ENCODE data around the gene MLLT10.

Gene MLLT10

DNA sequence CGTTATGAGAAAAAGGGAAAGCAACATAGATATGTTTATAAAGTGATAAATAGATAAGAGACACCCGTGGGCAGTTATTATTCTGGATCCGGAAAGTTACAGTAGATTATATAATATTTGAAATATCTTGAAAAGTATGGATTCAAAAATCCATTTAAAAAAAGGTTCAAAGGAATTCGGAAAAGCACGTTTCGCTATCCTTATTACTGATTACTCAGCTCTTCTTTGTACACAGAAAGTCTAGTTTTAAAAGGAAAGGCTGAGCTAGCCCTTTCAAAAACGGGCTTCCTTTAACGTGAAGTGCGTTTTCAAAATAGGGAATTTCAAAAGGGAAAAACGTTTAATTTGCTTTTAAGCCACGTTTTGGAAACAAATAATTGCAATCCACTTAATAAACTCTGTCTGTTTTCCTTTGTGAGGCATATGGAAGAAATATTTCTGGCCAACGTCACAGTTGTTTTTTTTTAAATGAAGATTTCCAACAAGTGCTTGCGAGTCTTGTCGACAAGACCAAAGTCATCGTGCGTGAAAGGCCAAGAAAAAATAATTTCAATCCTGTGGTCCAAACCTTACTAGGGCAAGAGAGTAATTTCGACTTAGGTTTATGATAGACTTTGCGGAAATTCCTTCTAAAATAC, 6.3 kb upstream of the MLLT10 start:
- no peak for ATAC-seq
- TF ChIP-seq ZNF8 (CRISPR knock-in tag; IDR thresholded peaks at IDR 0.05) (no peak), CSRNP3 (CRISPR knock-in tag; IDR thresholded peaks at IDR 0.05) (no peak), BACH2 (CRISPR knock-in tag; IDR thresholded peaks at IDR 0.05; ENCODE audit: borderline replicate concordance) (no peak)
- TF ChIP-seq, protein P1, sequence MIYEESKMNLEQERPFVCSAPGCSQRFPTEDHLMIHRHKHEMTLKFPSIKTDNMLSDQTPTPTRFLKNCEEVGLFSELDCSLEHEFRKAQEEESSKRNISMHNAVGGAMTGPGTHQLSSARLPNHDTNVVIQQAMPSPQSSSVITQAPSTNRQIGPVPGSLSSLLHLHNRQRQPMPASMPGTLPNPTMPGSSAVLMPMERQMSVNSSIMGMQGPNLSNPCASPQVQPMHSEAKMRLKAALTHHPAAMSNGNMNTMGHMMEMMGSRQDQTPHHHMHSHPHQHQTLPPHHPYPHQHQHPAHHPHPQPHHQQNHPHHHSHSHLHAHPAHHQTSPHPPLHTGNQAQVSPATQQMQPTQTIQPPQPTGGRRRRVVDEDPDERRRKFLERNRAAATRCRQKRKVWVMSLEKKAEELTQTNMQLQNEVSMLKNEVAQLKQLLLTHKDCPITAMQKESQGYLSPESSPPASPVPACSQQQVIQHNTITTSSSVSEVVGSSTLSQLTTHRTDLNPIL (CRISPR knock-in tag; IDR thresholded peaks at IDR 0.05; ENCODE audit: low read depth), result no peak

DNA sequence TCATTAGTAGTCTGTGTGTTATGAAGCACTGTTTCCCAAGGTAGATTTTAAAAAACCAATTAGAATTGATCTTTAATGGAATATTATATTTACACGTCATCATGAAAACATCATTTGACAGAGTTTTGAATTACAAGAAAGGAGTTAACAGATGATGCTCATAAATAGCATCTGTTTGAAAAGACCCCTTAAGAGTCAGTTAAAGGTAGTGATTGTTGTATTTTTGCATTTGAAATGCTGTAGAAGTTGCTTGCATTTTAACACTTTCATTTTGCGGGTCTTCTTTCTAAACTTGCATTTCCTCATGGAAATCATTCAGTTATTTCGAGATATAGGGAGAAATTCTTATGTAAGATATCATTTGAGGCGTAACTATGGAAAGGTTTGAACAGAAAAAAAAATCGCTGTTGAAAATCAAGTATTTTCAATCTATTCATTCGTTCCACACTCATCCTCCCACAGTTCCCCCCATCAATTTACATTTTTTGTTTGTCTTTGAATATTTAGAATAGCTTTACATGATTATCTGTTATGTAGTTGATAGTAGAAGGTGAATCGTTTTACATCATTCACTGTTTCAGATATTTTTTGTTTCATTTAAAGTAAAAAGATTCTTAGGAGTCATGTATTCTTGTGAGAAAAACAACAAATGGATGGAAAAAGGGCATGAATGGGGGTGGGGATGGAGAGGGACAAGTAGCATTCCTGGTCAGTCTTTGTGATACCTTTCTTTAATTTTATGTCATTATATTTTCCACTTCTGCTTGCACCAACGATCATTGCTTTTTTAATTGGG, 5.6 kb upstream of the MLLT10 start:
- ATAC-seq, result no peak
- TF ChIP-seq GLIS3 (CRISPR knock-in tag; IDR thresholded peaks at IDR 0.05) (no peak), BACH2 (CRISPR knock-in tag; IDR thresholded peaks at IDR 0.05; ENCODE audit: borderline replicate concordance) (no peak), RARB (CRISPR knock-in tag; IDR thresholded peaks at IDR 0.05) (no peak), SNAI2 (CRISPR knock-in tag; IDR thresholded peaks at IDR 0.05) (no peak), TOX (CRISPR knock-in tag; IDR thresholded peaks at IDR 0.05; ENCODE audit: borderline replicate concordance) (no peak), ARNTL (CRISPR knock-in tag; IDR thresholded peaks at IDR 0.05; ENCODE audit: borderline replicate concordance, low read depth) (no peak), ZFP3 (CRISPR knock-in tag; IDR thresholded peaks at IDR 0.05) (no peak), ESRRG (CRISPR knock-in tag; IDR thresholded peaks at IDR 0.05) (no peak), ISL1 (CRISPR knock-in tag; IDR thresholded peaks at IDR 0.05) (no peak), CSRNP3 (CRISPR knock-in tag; IDR thresholded peaks at IDR 0.05) (no peak), OSR1 (CRISPR knock-in tag; IDR thresholded peaks at IDR 0.05) (no peak)
- TF ChIP-seq, protein P1 (CRISPR knock-in tag; IDR thresholded peaks at IDR 0.05; ENCODE audit: low read depth), result no peak
- TF ChIP-seq, protein P2, sequence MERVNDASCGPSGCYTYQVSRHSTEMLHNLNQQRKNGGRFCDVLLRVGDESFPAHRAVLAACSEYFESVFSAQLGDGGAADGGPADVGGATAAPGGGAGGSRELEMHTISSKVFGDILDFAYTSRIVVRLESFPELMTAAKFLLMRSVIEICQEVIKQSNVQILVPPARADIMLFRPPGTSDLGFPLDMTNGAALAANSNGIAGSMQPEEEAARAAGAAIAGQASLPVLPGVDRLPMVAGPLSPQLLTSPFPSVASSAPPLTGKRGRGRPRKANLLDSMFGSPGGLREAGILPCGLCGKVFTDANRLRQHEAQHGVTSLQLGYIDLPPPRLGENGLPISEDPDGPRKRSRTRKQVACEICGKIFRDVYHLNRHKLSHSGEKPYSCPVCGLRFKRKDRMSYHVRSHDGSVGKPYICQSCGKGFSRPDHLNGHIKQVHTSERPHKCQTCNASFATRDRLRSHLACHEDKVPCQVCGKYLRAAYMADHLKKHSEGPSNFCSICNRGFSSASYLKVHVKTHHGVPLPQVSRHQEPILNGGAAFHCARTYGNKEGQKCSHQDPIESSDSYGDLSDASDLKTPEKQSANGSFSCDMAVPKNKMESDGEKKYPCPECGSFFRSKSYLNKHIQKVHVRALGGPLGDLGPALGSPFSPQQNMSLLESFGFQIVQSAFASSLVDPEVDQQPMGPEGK (CRISPR knock-in tag; IDR thresholded peaks at IDR 0.05; ENCODE audit: borderline replicate concordance), result no peak

GRCh38 chr10:21529032-21529910, 4.8 kb upstream of the MLLT10 start:
- no peak for ATAC-seq
- TF ChIP-seq BACH2 (CRISPR knock-in tag; IDR thresholded peaks at IDR 0.05; ENCODE audit: borderline replicate concordance), result no peak

GRCh38 chr10:21530168-21530567, 3.9 kb upstream of the MLLT10 start:
- ATAC-seq, result no peak

DNA sequence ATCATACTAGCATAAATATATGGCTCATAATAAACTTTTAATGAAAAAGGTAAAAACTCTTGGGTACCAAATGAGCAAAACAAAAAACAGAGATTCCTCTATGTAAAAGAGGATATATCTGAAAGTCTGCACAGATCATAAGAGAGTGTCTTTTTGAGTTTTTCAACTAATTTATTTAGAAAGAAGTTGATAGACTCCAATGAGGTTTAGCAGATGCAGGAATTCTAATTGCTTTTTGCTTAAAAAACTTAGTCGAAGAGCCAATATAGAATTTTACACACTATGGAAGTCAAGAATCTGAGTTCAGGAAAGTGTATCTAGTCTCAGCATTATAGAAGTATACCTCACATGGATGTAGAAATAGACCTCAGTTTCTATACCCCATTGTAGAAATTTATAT, 3.4 kb upstream of the MLLT10 start:
- no peak for ATAC-seq
- TF ChIP-seq CSRNP3 (CRISPR knock-in tag; IDR thresholded peaks at IDR 0.05) (no peak), TOX (CRISPR knock-in tag; IDR thresholded peaks at IDR 0.05; ENCODE audit: borderline replicate concordance) (no peak), ISL1 (CRISPR knock-in tag; IDR thresholded peaks at IDR 0.05) (no peak), ARNTL (CRISPR knock-in tag; IDR thresholded peaks at IDR 0.05; ENCODE audit: borderline replicate concordance, low read depth) (no peak), ZNF565 (CRISPR knock-in tag; conservative IDR thresholded peaks at IDR 0.05; ENCODE audit: low read depth) (no peak), ZFP3 (CRISPR knock-in tag; IDR thresholded peaks at IDR 0.05) (no peak)
- TF ChIP-seq, protein P1 (CRISPR knock-in tag; IDR thresholded peaks at IDR 0.05; ENCODE audit: low read depth), result no peak
- TF ChIP-seq, protein P2 (CRISPR knock-in tag; IDR thresholded peaks at IDR 0.05; ENCODE audit: borderline replicate concordance), result no peak

More at GRCh38 chr10:21530168-21530567, 3.9 kb upstream of the MLLT10 start:
- TF ChIP-seq CSDC2 (CRISPR knock-in tag; IDR thresholded peaks at IDR 0.05) (no peak), ZC3H10 (CRISPR knock-in tag; IDR thresholded peaks at IDR 0.05) (no peak), ESRRG (CRISPR knock-in tag; IDR thresholded peaks at IDR 0.05) (no peak)
